Spinal cord (tissue), 10 donors: Measurements from ENCODE around the gene KRT33A. TPM values are rescaled to one million over a fixed set of nuclear protein-coding genes. Genes with fewer than 3 reads are reported as not detected.
"Not testable (repeated sequence)": the region's sequence is repeated elsewhere in the genome, so short reads cannot be mapped to it uniquely, and the experiment has no call there.

Source experiments
- DNase-seq, 6 donors: peaks; one replicate each; pipeline versions ENCODE4 v3.0.0 to v3.0.0-alpha.2; 2013 to 2015; ENCODE audit warnings: low spot score in 6 of 6, low read depth in 4 of 6
- H3K27ac ChIP-seq: one replicate; pipeline ENCODE4 v1.5.1; 2013; ENCODE audit warnings: low read depth, low read length, control low read depth
- H3K27me3 ChIP-seq: one replicate; pipeline ENCODE4 v1.6.1; 2013; ENCODE audit warnings: low read length; ENCODE audit not compliant: control insufficient read depth, insufficient read depth
- H3K36me3 ChIP-seq: one replicate; pipeline ENCODE4 v1.6.1; 2013; ENCODE audit warnings: low read length; ENCODE audit not compliant: control insufficient read depth, insufficient read depth
- H3K4me1 ChIP-seq: one replicate; pipeline ENCODE4 v1.6.1; 2013; ENCODE audit warnings: low read length; ENCODE audit not compliant: control insufficient read depth, insufficient read depth
- H3K4me3 ChIP-seq: one replicate; pipeline ENCODE4 v1.5.1; 2013; ENCODE audit warnings: low read depth, low read length, control low read depth
- H3K9me3 ChIP-seq: one replicate; pipeline ENCODE4 v1.6.1; 2013; ENCODE audit warnings: low read length; ENCODE audit not compliant: control insufficient read depth, insufficient read depth
- WGBS: methylation state at CpG from one replicate; pipeline ENCODE4 v1.1.5; 2013; ENCODE audit warnings: missing lambda C conversion rate; ENCODE audit not compliant: insufficient coverage; 5-methylcytosine and 5-hydroxymethylcytosine counted together
- long read RNA-seq, 4 donors: transcript quantifications; one replicate each; lab custom pipeline, GENCODE V29; 2026
- polyA plus RNA-seq, 2 donors: library from polyadenylated mRNA; unstranded; fragments of 120-200 nt; gene quantifications; one replicate each; pipeline ENCODE4 v1.2.1, GENCODE V29; 2013; ENCODE audit not compliant: insufficient read length in 2 of 2
- total RNA-seq, 2 donors: library from RNA; depleted of rRNA in 1 of 2; stranded (reverse); fragments of 120-200 nt in 1 of 2; fragments of >200 nt in 1 of 2; gene quantifications; one replicate each; pipeline versions ENCODE4 v1.2.3 to v1.2.4, GENCODE V29; 2013 to 2014
- donor health status: healthy.

Gene KRT33A
- total RNA-seq (not detected), polyA plus RNA-seq (not detected)
- long read RNA-seq, donor 1, result 0 reads
- long read RNA-seq, donor 2, result 0 reads
- long read RNA-seq, donor 3, result 0 reads
- long read RNA-seq, donor 4, result 0 reads

- not testable (repeated sequence) for H3K27ac ChIP-seq, H3K9me3 ChIP-seq, H3K27me3 ChIP-seq, H3K4me3 ChIP-seq, H3K4me1 ChIP-seq, H3K36me3 ChIP-seq, DNase-seq
- WGBS, result 89% methylated on average over 11 of the region's 16 CpGs
Measured at GRCh38 chr17:41350381-41350878, at the start of gene KRT33A. TSS of gene KRT33A (minus strand) at chr17:41350828. CDS start at chr17:41350767, 61 bp downstream.

- no peak for DNase-seq
- Histone ChIP-seq H3K4me3 (no peak within 1 kb of the TSS), H3K27me3 (no peaks in the 10 kb centered on the region), H3K36me3 (no peaks in the 10 kb centered on the region), H3K4me1 (peaks cover 2% of the 10 kb centered on the region), H3K27ac (no peak within 1 kb of the TSS), H3K9me3 (no peaks in the 10 kb centered on the region)
- WGBS, result 87% methylated on average over 14 of the region's 16 CpGs
Measured at GRCh38 chr17:41396996-41397660, 46.5 kb upstream of the KRT33A start, which contains the start of gene KRT31. TSS of gene KRT31 (minus strand) at chr17:41397608. CDS start at chr17:41397539, 69 bp downstream.

GRCh38 chr17:41396340-41396739 lies 45.7 kb upstream of the KRT33A start:
- WGBS, result 93% methylated on average over 7 of the region's 7 CpGs

GRCh38 chr17:41395611-41396010 lies 45.0 kb upstream of the KRT33A start:
- peak in 1 of 6 donors; percentile 82 for DNase-seq
- WGBS, result no CpG with 5 or more reads among the region's 1 CpG
- Histone ChIP-seq H3K9me3 (no peaks in the 10 kb centered on the region), H3K4me1 (no peaks in the 10 kb centered on the region), H3K36me3 (no peaks in the 10 kb centered on the region), H3K27ac (no peak overlapping the region), H3K4me3 (no peak overlapping the region), H3K27me3 (no peaks in the 10 kb centered on the region)

More at GRCh38 chr17:41396340-41396739, 45.7 kb upstream of the KRT33A start:
- Histone ChIP-seq H3K4me1 (no peaks in the 10 kb centered on the region), H3K27me3 (no peaks in the 10 kb centered on the region), H3K36me3 (no peaks in the 10 kb centered on the region), H3K27ac (no peak overlapping the region), H3K9me3 (no peaks in the 10 kb centered on the region), H3K4me3 (no peak overlapping the region)
- DNase-seq, result no peak

- not testable (repeated sequence) for H3K27me3 ChIP-seq, DNase-seq, H3K27ac ChIP-seq, H3K36me3 ChIP-seq, H3K4me1 ChIP-seq, H3K9me3 ChIP-seq, H3K4me3 ChIP-seq
- 93% methylated on average over 8 of the region's 12 CpGs for WGBS
Measured at GRCh38 chr17:41395044-41395443, 44.4 kb upstream of the KRT33A start.

- Histone ChIP-seq H3K4me1 (no peaks in the 10 kb centered on the region), H3K27ac (no peak overlapping the region), H3K4me3 (no peak overlapping the region), H3K9me3 (no peaks in the 10 kb centered on the region), H3K36me3 (no peaks in the 10 kb centered on the region), H3K27me3 (no peaks in the 10 kb centered on the region)
- WGBS, result 89% methylated on average over 10 of the region's 10 CpGs
- DNase-seq, result no peak
Measured at GRCh38 chr17:41394254-41394996, 43.8 kb upstream of the KRT33A start.

- H3K4me3 ChIP-seq, result no peak overlapping the region
- 84% methylated on average over 9 of the region's 10 CpGs for WGBS
- H3K36me3 ChIP-seq, result no peaks in the 10 kb centered on the region
- H3K27ac ChIP-seq, result no peak overlapping the region
- no peak for DNase-seq
- H3K9me3 ChIP-seq, result no peaks in the 10 kb centered on the region
- no peaks in the 10 kb centered on the region for H3K4me1 ChIP-seq
- no peaks in the 10 kb centered on the region for H3K27me3 ChIP-seq
Measured at GRCh38 chr17:41393826-41394225, 43.2 kb upstream of the KRT33A start.

GRCh38 chr17:41393294-41393693 lies 42.7 kb upstream of the KRT33A start:
- no peaks in the 10 kb centered on the region for H3K27me3 ChIP-seq
- H3K9me3 ChIP-seq, result no peaks in the 10 kb centered on the region
- no peak overlapping the region for H3K27ac ChIP-seq
- DNase-seq, result no peak
- no peaks in the 10 kb centered on the region for H3K36me3 ChIP-seq
- H3K4me3 ChIP-seq, result no peak overlapping the region
- 33% methylated on average over 1 of the region's 5 CpGs for WGBS
- no peaks in the 10 kb centered on the region for H3K4me1 ChIP-seq

GRCh38 chr17:41392278-41392677 lies 41.6 kb upstream of the KRT33A start:
- WGBS, result no CpG with 5 or more reads among the region's 1 CpG
- H3K27me3 ChIP-seq, result no peaks in the 10 kb centered on the region

More at GRCh38 chr17:41392278-41392677, 41.6 kb upstream of the KRT33A start:
- no peaks in the 10 kb centered on the region for H3K4me1 ChIP-seq
- DNase-seq, result no peak
- no peak overlapping the region for H3K4me3 ChIP-seq
- H3K27ac ChIP-seq, result no peak overlapping the region
- no peaks in the 10 kb centered on the region for H3K9me3 ChIP-seq
- H3K36me3 ChIP-seq, result no peaks in the 10 kb centered on the region
